Thoracic aorta (tissue), 2 donors: ENCODE measurements around the gene RIMBP2. TPM values are rescaled to one million over a fixed set of nuclear protein-coding genes. Genes with fewer than 3 reads are reported as not detected.

Experiments used
- ATAC-seq: fragments of 150-250 bp; one replicate; pipeline ENCODE4 v1.8.0; 2017; ENCODE audit warnings: low read depth; ENCODE audit not compliant: insufficient number of reproducible peaks, low FRiP score
- DNase-seq: peaks from one replicate; pipeline ENCODE4 v3.0.0-alpha.2; 2020; ENCODE audit warnings: low spot score
- H3K27ac ChIP-seq, 2 donors: fragments of 200-600 bp; sonication (generic); 1 replicate in 1 of 2; 2 replicates in 1 of 2; pipeline ENCODE4 v1.5.1; 2016; ENCODE audit warnings: mild to moderate bottlenecking in 2 of 2, moderate library complexity in 2 of 2
- H3K27me3 ChIP-seq: fragments of 200-600 bp; sonication (generic); replicated peaks from 2 replicates; pipeline ENCODE4 v1.6.0; 2016; ENCODE audit warnings: mild to moderate bottlenecking; ENCODE audit not compliant: insufficient read depth
- H3K36me3 ChIP-seq: fragments of 200-600 bp; sonication (generic); one replicate; pipeline ENCODE4 v1.5.1; 2016
- H3K4me1 ChIP-seq, 2 donors: fragments of 200-600 bp; sonication (generic); 1 replicate in 1 of 2; 2 replicates in 1 of 2; pipeline versions ENCODE4 v1.5.1 to v1.6.0; 2016; ENCODE audit warnings: low read depth in 2 of 2, mild to moderate bottlenecking in 1 of 2; ENCODE audit not compliant: control insufficient read depth in 1 of 2
- H3K4me3 ChIP-seq: fragments of 200-600 bp; sonication (generic); 2 replicates; pipeline ENCODE4 v1.5.1; 2016; ENCODE audit warnings: mild to moderate bottlenecking
- H3K9me3 ChIP-seq: fragments of 200-600 bp; sonication (generic); 2 replicates; pipeline ENCODE4 v1.5.1; 2016
- total RNA-seq, 2 donors: library from RNA; depleted of rRNA; stranded (reverse); fragments of >200 nt; gene quantifications; one replicate each; pipeline versions ENCODE4 v1.1.0 to v1.2.3, GENCODE V29; 2016
- TF ChIP-seq, protein P1 (sequence below): fragments of 200-600 bp; sonication (generic); IDR thresholded peaks from one replicate; pipeline ENCODE4 v1.5.1; 2019; ENCODE audit warnings: antibody characterized with exemption

The RIMBP2 gene
- total RNA-seq, 2 donors from 2014 or later, result 0.54 to 0.92 TPM

DNA sequence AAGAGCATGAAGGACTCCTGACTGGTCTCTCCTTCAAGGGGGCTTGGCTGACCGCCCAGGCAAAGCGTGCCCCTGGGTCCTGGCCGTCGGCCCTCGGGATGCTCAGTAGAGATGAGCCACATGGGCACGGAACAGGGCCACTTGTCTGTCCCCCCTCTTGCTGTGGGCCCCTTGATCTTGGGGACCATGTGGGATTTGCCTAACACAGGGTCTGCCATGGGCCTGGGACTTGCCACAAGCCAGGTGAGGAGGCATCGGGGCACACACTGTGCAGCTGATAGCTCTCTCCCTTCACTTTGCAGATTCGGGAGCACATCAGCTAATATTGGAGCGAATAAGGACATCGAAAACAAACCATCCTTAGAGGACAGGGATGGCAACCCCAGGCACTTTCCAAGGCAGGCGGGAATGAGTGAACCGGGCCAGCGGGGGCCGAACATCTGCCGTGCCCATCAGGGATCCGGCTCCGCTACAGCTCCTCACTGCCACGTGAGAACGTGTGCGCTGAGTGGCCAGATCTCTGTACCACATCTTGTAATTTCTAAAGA lies 290.3 kb downstream of the RIMBP2 start:
- Histone ChIP-seq H3K4me3 (no peak overlapping the region), H3K27me3 (no peaks in the 10 kb centered on the region), H3K36me3 (no peaks in the 10 kb centered on the region), H3K27ac (no peak overlapping the region), H3K4me1 (no peaks in the 10 kb centered on the region), H3K9me3 (no peaks in the 10 kb centered on the region)
- TF ChIP-seq, protein P1, sequence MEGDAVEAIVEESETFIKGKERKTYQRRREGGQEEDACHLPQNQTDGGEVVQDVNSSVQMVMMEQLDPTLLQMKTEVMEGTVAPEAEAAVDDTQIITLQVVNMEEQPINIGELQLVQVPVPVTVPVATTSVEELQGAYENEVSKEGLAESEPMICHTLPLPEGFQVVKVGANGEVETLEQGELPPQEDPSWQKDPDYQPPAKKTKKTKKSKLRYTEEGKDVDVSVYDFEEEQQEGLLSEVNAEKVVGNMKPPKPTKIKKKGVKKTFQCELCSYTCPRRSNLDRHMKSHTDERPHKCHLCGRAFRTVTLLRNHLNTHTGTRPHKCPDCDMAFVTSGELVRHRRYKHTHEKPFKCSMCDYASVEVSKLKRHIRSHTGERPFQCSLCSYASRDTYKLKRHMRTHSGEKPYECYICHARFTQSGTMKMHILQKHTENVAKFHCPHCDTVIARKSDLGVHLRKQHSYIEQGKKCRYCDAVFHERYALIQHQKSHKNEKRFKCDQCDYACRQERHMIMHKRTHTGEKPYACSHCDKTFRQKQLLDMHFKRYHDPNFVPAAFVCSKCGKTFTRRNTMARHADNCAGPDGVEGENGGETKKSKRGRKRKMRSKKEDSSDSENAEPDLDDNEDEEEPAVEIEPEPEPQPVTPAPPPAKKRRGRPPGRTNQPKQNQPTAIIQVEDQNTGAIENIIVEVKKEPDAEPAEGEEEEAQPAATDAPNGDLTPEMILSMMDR, result no peak
- no peak for DNase-seq
- no peak for ATAC-seq

DNA sequence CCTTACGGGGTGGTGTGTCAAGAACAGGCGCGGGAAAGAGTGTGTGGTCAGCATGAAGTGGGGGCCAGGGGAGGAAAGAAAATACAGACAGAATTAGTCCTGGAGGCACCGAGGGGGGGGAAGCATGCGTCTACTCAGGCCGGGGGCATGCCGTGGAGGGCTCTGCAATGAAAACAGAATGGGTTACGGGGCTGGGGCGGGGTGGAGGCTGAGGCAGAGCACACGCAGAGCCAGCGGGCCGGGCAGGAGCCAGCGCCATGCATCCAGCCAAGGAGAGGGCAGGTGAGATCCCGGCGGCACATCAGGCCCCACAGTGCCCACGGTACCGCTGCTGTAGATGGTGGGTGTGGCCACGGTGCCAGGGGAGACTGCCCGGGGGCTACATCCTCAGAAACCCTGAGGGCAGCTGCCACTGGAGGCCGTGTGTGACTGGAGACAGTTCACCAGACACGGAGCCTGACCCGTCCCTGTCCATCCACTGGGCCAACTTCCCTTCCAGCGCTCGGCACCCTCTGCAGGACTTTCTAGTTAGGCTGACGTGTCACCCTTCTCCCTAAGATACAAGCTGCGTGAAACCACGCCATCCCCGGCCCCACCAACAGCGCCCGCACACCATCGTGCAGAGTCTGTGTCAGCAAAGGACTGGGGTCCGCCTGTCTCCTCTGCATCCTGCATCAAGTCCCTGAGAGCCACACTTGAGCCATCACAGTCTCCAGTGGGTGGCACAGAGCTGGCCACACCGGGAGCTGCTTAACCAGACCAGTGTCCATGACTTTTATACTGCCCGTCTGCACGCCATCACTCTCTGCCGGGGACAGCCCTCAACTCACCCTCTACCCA lies 291.0 kb downstream of the RIMBP2 start:
- no peak overlapping the region for H3K27ac ChIP-seq
- no peaks in the 10 kb centered on the region for H3K27me3 ChIP-seq
- H3K36me3 ChIP-seq, result no peaks in the 10 kb centered on the region
- TF ChIP-seq, protein P1, result no peak
- H3K4me1 ChIP-seq, result no peaks in the 10 kb centered on the region
- DNase-seq, result no peak
- no peak for ATAC-seq
- H3K9me3 ChIP-seq, result no peaks in the 10 kb centered on the region
- no peak overlapping the region for H3K4me3 ChIP-seq

DNA sequence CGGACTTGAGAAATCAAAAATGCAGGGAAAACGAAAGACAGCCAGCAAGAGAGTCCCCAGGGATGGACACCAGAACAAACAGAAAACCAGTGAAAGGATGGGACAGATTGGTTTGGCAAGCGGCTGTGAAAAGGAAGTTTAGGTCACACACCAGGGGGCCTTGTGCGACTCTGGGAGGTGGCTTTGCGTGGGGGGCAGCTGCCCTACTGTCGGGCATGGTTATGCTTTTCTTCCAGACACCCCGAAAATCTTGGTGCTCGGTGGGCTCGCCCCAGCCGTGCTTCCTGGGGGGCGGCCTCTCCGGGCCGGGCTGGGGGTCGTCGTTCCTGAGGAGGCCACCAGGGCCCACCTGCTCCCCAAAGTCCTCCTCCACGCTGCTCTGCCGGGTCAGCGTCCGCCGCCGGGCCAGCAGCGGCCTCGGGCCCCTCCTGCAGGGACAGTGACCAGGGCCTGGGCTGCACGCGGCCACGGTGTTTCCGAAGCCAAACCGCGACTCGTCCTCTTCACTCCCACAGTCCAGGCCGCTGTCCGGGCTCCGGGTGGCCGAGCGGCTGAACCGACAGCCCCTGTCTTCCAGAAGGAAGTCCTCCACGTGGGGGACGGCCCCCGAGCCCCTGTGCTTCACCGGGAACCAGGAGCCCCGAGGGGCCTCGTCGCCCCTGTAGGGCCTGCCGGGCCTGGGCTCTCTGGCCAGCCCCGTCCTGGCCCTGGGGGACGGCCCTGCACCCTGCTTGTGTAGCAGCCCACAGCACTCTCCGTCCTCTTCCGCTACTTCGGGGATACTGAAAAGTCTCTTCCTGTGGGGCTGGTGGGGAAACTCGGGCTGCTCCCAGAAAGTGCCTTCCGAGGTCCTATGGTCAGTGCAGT lies 291.9 kb downstream of the RIMBP2 start:
- no peak for ATAC-seq
- no peak for DNase-seq

DNA sequence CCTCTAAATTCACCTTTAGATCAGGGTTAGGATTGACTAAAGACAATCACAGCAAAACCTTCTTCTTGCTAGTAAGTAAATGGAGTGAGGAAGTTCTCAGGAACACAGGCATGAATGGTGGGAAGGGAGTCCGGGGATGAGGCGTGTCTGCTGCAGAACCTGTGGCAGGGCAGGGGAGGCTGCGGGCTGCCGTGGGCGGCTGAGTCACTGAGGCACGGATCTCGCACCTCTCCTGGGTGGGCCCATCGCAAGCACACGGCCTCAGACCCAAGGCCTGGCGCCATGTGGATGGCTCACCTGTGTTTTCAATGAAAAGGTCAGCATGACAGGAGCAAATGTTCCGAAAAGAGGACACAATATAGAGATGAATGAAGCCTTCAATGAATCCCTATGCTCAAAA lies 293.0 kb downstream of the RIMBP2 start:
- TF ChIP-seq, protein P1, result no peak
- no peaks in the 10 kb centered on the region for H3K9me3 ChIP-seq
- H3K27ac ChIP-seq, result no peak overlapping the region
- H3K4me3 ChIP-seq, result no peak overlapping the region
- H3K4me1 ChIP-seq, result no peaks in the 10 kb centered on the region
- no peaks in the 10 kb centered on the region for H3K36me3 ChIP-seq
- ATAC-seq, result no peak
- no peak for DNase-seq
- no peaks in the 10 kb centered on the region for H3K27me3 ChIP-seq

More for the DNA sequence above, 291.9 kb downstream of the RIMBP2 start:
- H3K27ac ChIP-seq, result no peak overlapping the region
- H3K4me1 ChIP-seq, result no peaks in the 10 kb centered on the region
- TF ChIP-seq, protein P1, result no peak
- H3K27me3 ChIP-seq, result no peaks in the 10 kb centered on the region
- H3K4me3 ChIP-seq, result no peak overlapping the region
- no peaks in the 10 kb centered on the region for H3K36me3 ChIP-seq
- H3K9me3 ChIP-seq, result no peaks in the 10 kb centered on the region

DNA sequence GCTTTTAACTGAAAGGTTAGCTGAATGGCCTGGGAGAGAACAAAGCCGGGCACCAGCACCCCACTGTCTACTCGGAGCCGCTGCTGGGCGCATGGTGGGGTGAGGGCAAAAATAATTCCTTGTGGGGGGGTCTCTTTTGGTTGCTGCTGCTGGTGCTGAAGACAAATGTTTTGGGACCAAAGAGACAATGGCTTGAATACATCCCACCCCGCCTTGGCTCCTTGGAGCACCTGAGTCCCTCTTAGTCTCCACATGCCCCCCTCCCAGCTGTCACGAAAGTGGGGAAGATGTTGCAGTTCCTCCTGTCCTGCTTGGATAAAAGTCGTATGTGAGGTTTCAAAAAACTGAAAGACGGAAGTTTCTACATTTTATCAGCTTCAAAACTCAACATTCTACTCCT lies 293.4 kb downstream of the RIMBP2 start:
- Histone ChIP-seq H3K27ac (no peak overlapping the region), H3K27me3 (no peaks in the 10 kb centered on the region), H3K36me3 (no peaks in the 10 kb centered on the region), H3K4me1 (no peaks in the 10 kb centered on the region), H3K4me3 (no peak overlapping the region), H3K9me3 (no peaks in the 10 kb centered on the region)
- TF ChIP-seq, protein P1, result no peak
- DNase-seq (no peak), ATAC-seq (no peak)
